Mesodermal cell (in vitro differentiated cells): Measurements from ENCODE around the gene SLC38A9.

Experiments
- H3K27ac ChIP-seq: 2 replicates; pipeline ENCODE4 v1.7.0; 2013; ENCODE audit warnings: mild to moderate bottlenecking, low read depth, low read length, moderate library complexity; ENCODE audit not compliant: severe bottlenecking
- H3K36me3 ChIP-seq: 2 replicates; pipeline ENCODE4 v1.7.1; 2013; ENCODE audit warnings: mild to moderate bottlenecking, low read length, moderate library complexity; ENCODE audit not compliant: control insufficient read depth, insufficient read depth
- H3K4me1 ChIP-seq: one replicate; pipeline ENCODE4 v1.7.1; 2013; ENCODE audit warnings: mild to moderate bottlenecking, low read length; ENCODE audit not compliant: insufficient read depth, control insufficient read depth, poor library complexity, severe bottlenecking
- H3K4me3 ChIP-seq: 2 replicates; pipeline ENCODE4 v1.7.0; 2013; ENCODE audit warnings: low read length, control low read depth, mild to moderate bottlenecking; ENCODE audit not compliant: insufficient read depth, poor library complexity, severe bottlenecking; ENCODE audit errors: extremely low read depth
- H3K9me3 ChIP-seq: 2 replicates; pipeline ENCODE4 v1.7.1; 2013; ENCODE audit warnings: mild to moderate bottlenecking, low read length, moderate library complexity; ENCODE audit not compliant: control insufficient read depth
- WGBS, 2 experiments: methylation state at CpG; one replicate each; pipeline ENCODE4 v1.1.5; 2013; ENCODE audit warnings: missing lambda C conversion rate in 2 of 2; ENCODE audit not compliant: insufficient coverage in 2 of 2; 5-methylcytosine and 5-hydroxymethylcytosine counted together

SLC38A9 gene

DNA sequence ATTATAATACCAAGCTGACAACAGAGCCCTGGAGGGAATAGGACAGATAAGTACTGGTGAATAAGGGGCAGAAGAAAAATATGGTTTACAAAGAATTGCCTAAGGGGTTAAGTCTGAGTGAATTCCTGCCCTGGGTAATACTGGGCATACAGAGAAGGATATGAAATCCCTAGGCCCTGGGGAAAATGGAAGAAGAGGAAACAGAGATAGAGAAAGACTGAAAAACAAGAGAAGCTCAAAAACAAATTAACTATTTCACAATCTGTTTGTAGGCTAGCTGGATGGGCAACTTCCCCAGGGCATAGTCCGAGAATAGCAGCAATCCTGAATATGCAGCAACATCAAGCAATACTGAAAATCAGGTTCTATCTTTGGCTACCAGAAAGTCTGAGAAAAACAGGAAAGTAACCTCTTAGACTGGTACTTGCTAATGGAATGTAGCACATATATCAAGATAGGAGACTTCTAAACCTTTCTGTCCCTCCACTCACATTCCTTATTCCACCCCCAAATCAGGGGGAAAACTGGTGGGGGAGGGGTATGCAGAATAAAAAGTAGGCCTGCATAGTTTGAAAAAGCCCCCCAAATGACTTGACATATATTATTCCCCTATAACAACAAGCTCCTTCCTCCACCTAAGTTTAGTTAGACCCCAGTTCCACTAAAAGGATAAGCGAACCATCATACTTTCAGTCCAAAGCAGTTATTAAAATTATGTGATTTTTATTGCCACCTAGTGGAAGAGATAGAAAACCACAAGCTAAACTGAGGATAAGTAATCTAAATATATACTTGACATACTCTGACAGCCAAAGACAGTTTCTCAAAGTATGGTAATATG lies 20.6 kb downstream of the SLC38A9 start:
- Histone ChIP-seq H3K36me3 (no peaks in the 10 kb centered on the region), H3K4me1 (peaks cover 4% of the 10 kb centered on the region), H3K27ac (no peak overlapping the region), H3K4me3 (no peak overlapping the region), H3K9me3 (no peaks in the 10 kb centered on the region)
- no CpG with 5 or more reads among the region's 2 CpGs for whole genome bisulfite sequencing, 2 experiments

DNA sequence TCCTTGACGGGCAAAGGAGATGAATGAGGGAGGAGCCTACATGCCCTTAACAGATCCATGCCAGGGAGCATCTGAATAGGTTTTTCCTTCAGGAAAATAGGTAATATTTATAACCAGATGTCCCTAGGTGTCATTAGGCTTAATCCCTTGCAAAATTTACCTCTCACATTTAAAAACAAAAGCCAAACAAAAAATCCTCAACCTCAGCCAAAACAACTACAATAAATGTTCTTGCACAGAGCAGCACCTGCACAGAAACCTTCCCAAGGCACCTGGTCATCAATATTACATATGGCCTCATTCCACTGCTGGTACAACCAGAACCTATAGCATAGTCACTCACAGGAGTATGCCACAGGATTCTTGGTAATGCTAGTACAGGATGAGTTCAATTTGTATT lies 30.1 kb downstream of the SLC38A9 start:
- no peak overlapping the region for H3K4me3 ChIP-seq
- H3K27ac ChIP-seq: no peak overlapping the region
- WGBS, 2 experiments: 83% methylated on average over 1 of the region's 1 CpG; no CpG with 5 or more reads in 1 of the 2 experiments
- peaks cover 7% of the 10 kb centered on the region for H3K36me3 ChIP-seq
- H3K9me3 ChIP-seq: no peaks in the 10 kb centered on the region
- no peaks in the 10 kb centered on the region for H3K4me1 ChIP-seq

DNA sequence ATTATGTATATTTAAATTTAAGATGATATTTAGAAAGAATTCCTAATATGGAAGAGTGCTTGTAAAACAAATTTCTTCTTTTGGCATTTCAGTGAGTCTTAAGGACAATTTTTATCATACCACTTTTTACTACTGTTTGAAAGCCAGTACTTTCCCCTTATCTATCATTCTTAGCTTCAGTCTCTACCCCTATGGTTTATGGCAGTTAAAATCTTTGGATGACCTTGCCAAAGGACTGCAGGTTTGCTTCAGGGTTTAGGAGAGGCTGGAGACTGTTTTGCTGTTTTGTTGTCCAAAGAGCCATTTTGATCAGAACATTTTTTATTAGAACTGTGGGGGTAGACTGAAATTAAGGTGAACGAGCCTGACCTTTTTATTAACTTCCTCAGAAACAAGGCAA lies 30.8 kb downstream of the SLC38A9 start:
- no peak overlapping the region for H3K27ac ChIP-seq
- H3K9me3 ChIP-seq: no peaks in the 10 kb centered on the region
- WGBS, 2 experiments: no CpG with 5 or more reads among the region's 1 CpG
- peaks cover 7% of the 10 kb centered on the region for H3K36me3 ChIP-seq
- no peak overlapping the region for H3K4me3 ChIP-seq
- H3K4me1 ChIP-seq: no peaks in the 10 kb centered on the region

DNA sequence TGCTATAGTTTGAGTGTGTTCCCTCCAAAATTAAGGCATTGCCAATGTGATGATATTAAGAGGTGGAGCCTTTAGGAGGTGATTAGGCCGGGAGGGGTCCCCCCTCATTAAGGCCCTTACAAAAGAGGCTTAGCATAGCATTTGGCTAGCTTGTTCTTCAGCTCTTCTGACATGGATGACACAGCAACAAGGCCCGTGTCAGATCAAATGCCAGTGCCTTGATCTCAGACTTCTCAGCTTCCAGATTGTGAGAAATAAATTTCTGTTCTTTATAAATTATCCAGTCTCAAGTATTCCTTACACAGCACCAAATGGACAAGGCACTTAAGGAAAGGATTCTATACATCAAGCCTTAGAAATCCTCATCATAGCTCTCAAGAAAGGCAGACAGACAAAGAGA lies 31.8 kb downstream of the SLC38A9 start:
- Histone ChIP-seq H3K27ac (no peak overlapping the region), H3K4me1 (no peaks in the 10 kb centered on the region), H3K4me3 (no peak overlapping the region), H3K9me3 (no peaks in the 10 kb centered on the region), H3K36me3 (peaks cover 7% of the 10 kb centered on the region)
- WGBS, 2 experiments: 52 to 67% methylated on average over 1 to 2 of the region's 2 CpGs

GRCh38 chr5:55679556-55679955 lies 32.6 kb downstream of the SLC38A9 start:
- H3K36me3 ChIP-seq: peaks cover 7% of the 10 kb centered on the region
- no peaks in the 10 kb centered on the region for H3K4me1 ChIP-seq
- H3K4me3 ChIP-seq: no peak overlapping the region
- WGBS, 2 experiments: no CpG with 5 or more reads among the region's 1 CpG
- H3K9me3 ChIP-seq: no peaks in the 10 kb centered on the region
- no peak overlapping the region for H3K27ac ChIP-seq

DNA sequence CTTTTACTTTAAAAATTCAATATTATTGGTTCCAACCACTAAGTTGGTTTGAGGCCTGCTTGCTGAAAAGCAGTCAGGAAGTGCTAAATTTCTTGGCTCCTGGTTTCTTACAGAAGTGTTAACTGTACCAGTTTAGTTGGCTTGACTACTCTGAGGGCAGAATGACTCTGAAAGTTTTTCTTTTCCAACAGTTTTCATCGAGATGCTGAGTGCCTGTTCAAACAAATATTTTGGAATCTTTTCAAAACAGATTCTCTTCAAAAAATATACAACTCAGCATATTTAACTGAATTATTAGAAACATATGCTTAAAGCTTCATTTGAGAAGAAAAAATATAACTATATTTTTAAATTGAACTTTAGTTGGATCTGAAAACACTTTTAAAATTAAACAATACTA lies 37.0 kb downstream of the SLC38A9 start:
- peaks cover 6% of the 10 kb centered on the region for H3K4me1 ChIP-seq
- H3K36me3 ChIP-seq: peaks cover 16% of the 10 kb centered on the region
- no peaks in the 10 kb centered on the region for H3K9me3 ChIP-seq
- WGBS, 2 experiments: 100% methylated on average over 1 of the region's 1 CpG; no CpG with 5 or more reads in 1 of the 2 experiments
- no peak overlapping the region for H3K4me3 ChIP-seq
- no peak overlapping the region for H3K27ac ChIP-seq

GRCh38 chr5:55674340-55674739 lies 37.8 kb downstream of the SLC38A9 start:
- 85% methylated on average over 1 of the region's 2 CpGs; no CpG with 5 or more reads in 1 of the 2 experiments for WGBS, 2 experiments
- Histone ChIP-seq H3K27ac (no peak overlapping the region), H3K4me1 (peaks cover 6% of the 10 kb centered on the region)

GRCh38 chr5:55672477-55672911 lies 39.6 kb downstream of the SLC38A9 start:
- WGBS, 2 experiments: 100% methylated on average over 2 of the region's 2 CpGs; no CpG with 5 or more reads in 1 of the 2 experiments
- peak overlapping the region; percentile 30 for H3K27ac ChIP-seq

More at GRCh38 chr5:55674340-55674739, 37.8 kb downstream of the SLC38A9 start:
- H3K36me3 ChIP-seq: peaks cover 22% of the 10 kb centered on the region
- no peaks in the 10 kb centered on the region for H3K9me3 ChIP-seq
- no peak overlapping the region for H3K4me3 ChIP-seq

DNA sequence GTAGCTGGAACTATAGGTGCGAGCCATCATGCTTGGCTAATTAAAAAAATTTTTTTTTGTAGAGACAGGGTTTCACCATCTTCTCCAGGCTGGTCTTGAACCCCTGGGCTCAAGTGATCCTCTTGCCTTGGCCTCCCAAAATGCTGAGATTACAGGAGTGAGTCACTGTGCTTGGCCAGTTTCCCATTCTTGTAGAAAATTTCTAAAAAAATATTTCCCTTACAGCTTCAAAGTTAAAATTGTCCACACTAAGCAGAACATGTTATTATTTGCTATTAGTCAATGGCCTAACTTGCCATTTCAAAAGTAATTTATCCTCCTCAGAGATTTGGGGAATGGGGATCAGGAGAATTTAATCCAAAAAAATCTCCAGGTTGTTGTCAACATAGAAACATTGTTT lies 40.1 kb downstream of the SLC38A9 start:
- no peak overlapping the region for H3K27ac ChIP-seq
- peaks cover 25% of the 10 kb centered on the region for H3K36me3 ChIP-seq
- WGBS, 2 experiments: no CpG with 5 or more reads among the region's 1 CpG
- H3K4me3 ChIP-seq: no peak overlapping the region
- peaks cover 19% of the 10 kb centered on the region for H3K4me1 ChIP-seq
- no peaks in the 10 kb centered on the region for H3K9me3 ChIP-seq

More at GRCh38 chr5:55672477-55672911, 39.6 kb downstream of the SLC38A9 start:
- H3K9me3 ChIP-seq: no peaks in the 10 kb centered on the region
- no peak overlapping the region for H3K4me3 ChIP-seq
- H3K36me3 ChIP-seq: peaks cover 25% of the 10 kb centered on the region
- peaks cover 19% of the 10 kb centered on the region for H3K4me1 ChIP-seq

GRCh38 chr5:55668356-55668755 lies 43.8 kb downstream of the SLC38A9 start:
- Histone ChIP-seq H3K4me3 (no peak overlapping the region), H3K4me1 (peaks cover 19% of the 10 kb centered on the region), H3K9me3 (no peaks in the 10 kb centered on the region), H3K27ac (peak overlapping the region; percentile 86), H3K36me3 (peaks cover 32% of the 10 kb centered on the region)

DNA sequence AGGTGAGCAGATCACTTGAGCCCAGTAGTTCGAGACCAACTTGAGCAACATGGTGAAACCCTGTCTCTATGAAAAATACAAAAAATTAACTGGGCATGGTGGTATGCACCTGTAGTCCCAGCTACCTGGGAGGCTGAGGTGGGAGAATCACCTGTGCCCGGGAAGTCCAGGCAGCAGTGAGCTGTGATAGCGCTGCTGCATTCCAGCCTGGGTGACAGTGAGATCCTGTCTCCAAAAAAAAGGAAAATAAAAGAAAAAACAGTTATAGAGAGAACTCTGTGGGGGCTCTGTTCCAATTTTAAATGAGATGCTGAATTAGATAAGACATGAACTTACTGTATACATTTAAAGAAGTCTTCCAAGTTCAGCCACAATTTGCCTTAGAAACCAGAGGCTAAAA lies 44.2 kb downstream of the SLC38A9 start:
- H3K4me3 ChIP-seq: no peak overlapping the region
- peaks cover 36% of the 10 kb centered on the region for H3K36me3 ChIP-seq
- WGBS, 2 experiments: 95 to 100% methylated on average over 1 to 3 of the region's 3 CpGs
- H3K27ac ChIP-seq: peak overlapping the region; percentile 86
- no peaks in the 10 kb centered on the region for H3K9me3 ChIP-seq
- H3K4me1 ChIP-seq: peaks cover 19% of the 10 kb centered on the region
